WERI-Rb-1 (cell line): ENCODE data around the gene TES.

Experiments used
- DNase-seq: peaks from one replicate; pipeline ENCODE4 v3.0.0-alpha.2; 2020
- H3K27ac ChIP-seq: fragments of 250-450 bp; sonication (Bioruptor Pico); 2 replicates; pipeline ENCODE4 v1.5.1; 2020; ENCODE audit warnings: mild to moderate bottlenecking, moderate library complexity
- H3K27me3 ChIP-seq: fragments of 250-450 bp; sonication (Bioruptor Pico); 2 replicates; pipeline ENCODE4 v1.5.1; 2021; ENCODE audit warnings: mild to moderate bottlenecking, low read depth, moderate library complexity; ENCODE audit not compliant: insufficient read depth, severe bottlenecking
- H3K36me3 ChIP-seq: fragments of 250-450 bp; sonication (Bioruptor Pico); 2 replicates; pipeline ENCODE4 v1.5.1; 2020; ENCODE audit warnings: mild to moderate bottlenecking, moderate library complexity
- H3K4me3 ChIP-seq: 2 replicates; pipeline ENCODE4 v1.5.1; 2011; ENCODE audit warnings: low read depth, mild to moderate bottlenecking, control low read depth, low read length
- H3K9me3 ChIP-seq: fragments of 250-450 bp; sonication (Bioruptor Pico); 2 replicates; pipeline ENCODE4 v1.5.1; 2021; ENCODE audit warnings: mild to moderate bottlenecking, moderate library complexity; ENCODE audit not compliant: severe bottlenecking
- TF ChIP-seq, protein P1 (sequence below): IDR thresholded peaks from 2 replicates; pipeline ENCODE4 v1.5.1; 2011; ENCODE audit warnings: low read depth, mild to moderate bottlenecking, control low read depth, inconsistent platforms, low read length

TES gene

DNA sequence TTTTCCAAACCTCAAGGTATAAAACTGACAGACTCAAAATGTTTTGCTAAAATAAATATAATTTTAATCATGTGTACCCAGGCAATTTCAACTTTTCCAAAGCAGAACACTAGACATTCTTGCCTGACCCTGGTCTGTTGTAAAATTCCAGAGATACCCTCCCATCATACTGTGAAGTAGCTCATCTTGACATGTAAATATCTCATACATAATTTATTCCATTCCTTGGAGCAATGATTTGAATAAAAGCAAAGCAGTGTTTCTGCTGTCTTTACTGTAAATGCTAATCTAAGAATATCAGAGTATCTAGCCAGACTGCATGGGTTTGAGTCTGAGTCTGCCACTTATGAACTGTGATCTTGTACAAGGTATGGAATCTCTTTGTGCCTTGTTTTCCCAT, 68.9 kb downstream of the TES start:
- TF ChIP-seq, protein P1, sequence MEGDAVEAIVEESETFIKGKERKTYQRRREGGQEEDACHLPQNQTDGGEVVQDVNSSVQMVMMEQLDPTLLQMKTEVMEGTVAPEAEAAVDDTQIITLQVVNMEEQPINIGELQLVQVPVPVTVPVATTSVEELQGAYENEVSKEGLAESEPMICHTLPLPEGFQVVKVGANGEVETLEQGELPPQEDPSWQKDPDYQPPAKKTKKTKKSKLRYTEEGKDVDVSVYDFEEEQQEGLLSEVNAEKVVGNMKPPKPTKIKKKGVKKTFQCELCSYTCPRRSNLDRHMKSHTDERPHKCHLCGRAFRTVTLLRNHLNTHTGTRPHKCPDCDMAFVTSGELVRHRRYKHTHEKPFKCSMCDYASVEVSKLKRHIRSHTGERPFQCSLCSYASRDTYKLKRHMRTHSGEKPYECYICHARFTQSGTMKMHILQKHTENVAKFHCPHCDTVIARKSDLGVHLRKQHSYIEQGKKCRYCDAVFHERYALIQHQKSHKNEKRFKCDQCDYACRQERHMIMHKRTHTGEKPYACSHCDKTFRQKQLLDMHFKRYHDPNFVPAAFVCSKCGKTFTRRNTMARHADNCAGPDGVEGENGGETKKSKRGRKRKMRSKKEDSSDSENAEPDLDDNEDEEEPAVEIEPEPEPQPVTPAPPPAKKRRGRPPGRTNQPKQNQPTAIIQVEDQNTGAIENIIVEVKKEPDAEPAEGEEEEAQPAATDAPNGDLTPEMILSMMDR: no peak
- Histone ChIP-seq H3K27ac (no peak overlapping the region), H3K9me3 (no peaks in the 10 kb centered on the region), H3K36me3 (no peaks in the 10 kb centered on the region), H3K27me3 (peaks cover 9% of the 10 kb centered on the region), H3K4me3 (no peak overlapping the region)
- DNase-seq: no peak

DNA sequence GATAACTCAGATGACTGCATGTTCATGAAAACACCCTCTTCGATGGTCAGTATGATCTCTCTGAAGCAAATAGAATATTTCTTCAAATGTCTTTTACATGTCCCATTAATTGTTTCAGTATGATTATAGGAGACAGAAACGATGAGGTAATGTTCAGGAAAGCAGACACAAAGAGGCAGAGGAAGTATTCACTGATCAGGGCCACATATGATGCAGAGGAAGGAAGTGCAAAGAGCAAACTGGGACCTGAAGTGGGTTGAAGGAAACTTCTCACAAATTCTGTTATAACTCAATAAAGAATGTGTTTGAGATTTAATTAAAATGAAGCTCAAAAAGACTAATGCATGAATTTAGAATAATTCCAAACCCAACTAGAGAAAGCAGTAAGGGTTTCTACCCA, 70.5 kb downstream of the TES start:
- TF ChIP-seq, protein P1: no peak
- Histone ChIP-seq H3K9me3 (no peaks in the 10 kb centered on the region), H3K27ac (no peak overlapping the region), H3K4me3 (no peak overlapping the region), H3K36me3 (no peaks in the 10 kb centered on the region), H3K27me3 (peaks cover 8% of the 10 kb centered on the region)
- DNase-seq: no peak

DNA sequence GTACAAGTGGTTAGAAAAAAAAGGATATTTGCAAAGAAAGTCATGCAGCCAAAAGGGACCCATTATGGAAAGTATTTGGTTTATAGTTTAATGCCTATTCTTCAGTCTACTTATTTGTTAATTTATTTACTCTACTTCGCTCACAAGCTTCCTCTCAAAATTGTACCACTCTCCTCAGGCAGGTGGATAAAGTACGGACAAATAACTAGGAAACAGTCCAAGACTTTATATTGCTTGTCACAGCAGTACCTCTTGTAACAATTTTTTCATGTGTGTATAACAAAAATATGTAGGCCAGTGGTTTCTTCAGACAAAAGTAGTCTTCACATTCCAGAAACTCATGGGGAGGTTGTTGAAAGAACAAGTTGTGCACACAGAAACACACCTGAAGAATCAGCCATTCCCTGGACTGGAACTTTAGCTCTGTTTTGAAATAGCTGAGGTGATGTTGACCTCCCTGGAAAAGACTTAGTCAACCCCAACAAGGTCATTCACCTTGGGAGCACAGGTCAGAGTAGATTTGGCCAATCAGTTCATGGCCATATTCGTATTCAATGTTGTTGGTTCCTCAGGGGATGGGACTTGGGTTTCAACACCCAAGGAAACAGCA, 73.4 kb downstream of the TES start:
- no peak overlapping the region for H3K4me3 ChIP-seq
- no peak for DNase-seq
- no peak overlapping the region for H3K27ac ChIP-seq
- H3K27me3 ChIP-seq: peaks cover 12% of the 10 kb centered on the region
- TF ChIP-seq, protein P1: no peak
- no peaks in the 10 kb centered on the region for H3K9me3 ChIP-seq
- H3K36me3 ChIP-seq: no peaks in the 10 kb centered on the region

DNA sequence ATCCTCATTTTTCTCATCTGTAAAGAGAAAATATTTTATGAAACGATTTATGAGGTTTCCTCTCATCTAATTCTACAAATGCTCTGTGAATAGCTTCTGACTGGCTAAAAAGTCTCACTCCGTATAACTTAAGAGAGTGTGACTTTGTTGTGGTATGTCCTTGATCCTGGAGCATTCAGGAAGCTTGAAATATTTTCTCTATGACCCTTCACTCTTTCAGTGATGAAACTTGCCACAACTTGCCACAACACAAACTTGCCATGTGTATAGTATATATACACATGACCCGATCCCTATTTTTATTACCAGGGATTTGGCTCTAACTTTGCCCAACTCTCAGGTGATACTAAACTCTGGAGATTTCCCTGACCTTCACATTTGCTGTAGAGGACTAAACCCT, 74.1 kb downstream of the TES start:
- Histone ChIP-seq H3K36me3 (no peaks in the 10 kb centered on the region), H3K27me3 (peaks cover 12% of the 10 kb centered on the region), H3K27ac (no peak overlapping the region), H3K4me3 (no peak overlapping the region), H3K9me3 (no peaks in the 10 kb centered on the region)
- TF ChIP-seq, protein P1: no peak
- DNase-seq: no peak

DNA sequence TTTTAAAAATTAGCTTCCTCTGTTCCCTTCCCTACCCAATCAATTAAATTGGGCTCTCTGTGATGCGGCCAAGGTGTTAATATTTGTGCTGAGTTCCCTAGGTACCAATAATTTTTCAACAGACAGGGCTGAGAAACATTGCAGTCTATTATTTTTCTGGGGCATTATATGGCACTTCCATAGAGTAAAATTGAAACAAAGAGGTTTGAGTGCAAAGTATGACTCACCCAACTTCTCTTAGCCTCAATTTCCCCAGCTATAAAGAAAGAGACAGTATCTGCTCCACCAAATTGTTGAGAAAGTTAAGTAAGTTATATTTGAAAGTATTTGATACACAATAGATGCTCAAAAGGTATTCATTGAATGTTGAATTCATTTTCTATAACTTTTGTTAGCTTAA, 74.9 kb downstream of the TES start:
- Histone ChIP-seq H3K27me3 (peaks cover 12% of the 10 kb centered on the region), H3K27ac (no peak overlapping the region), H3K4me3 (no peak overlapping the region), H3K9me3 (no peaks in the 10 kb centered on the region), H3K36me3 (no peaks in the 10 kb centered on the region)
- no peak for DNase-seq
- TF ChIP-seq, protein P1: no peak

DNA sequence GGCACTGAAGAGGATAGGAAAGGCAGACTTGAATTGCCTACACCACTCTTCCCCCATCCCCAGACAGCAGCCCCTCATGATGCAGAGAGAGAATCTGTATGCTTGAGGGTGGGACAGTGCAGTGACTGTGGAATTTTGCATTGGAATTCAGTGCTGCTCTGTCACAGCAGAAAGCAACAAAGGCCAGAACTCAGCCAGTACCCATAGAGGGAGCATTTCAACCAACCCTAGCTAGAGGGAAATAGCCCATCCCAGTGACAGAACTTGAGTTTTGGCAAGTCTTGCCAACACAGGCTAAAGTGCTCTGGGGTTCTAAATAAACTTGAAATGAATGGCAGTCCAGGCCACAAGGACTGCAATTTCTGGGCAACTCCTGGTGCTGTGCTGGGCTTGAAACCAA, 80.4 kb downstream of the TES start:
- peaks cover 12% of the 10 kb centered on the region for H3K27me3 ChIP-seq
- no peak overlapping the region for H3K4me3 ChIP-seq
- H3K27ac ChIP-seq: no peak overlapping the region
- no peaks in the 10 kb centered on the region for H3K9me3 ChIP-seq
- TF ChIP-seq, protein P1: no peak
- DNase-seq: no peak
- no peaks in the 10 kb centered on the region for H3K36me3 ChIP-seq
